ENCODE results near the gene MTR.

The MTR gene

GRCh38 chr1:236795035-236795756, at the start of gene MTR:
TSS of gene MTR (plus strand) at chr1:236795292. CDS start at chr1:236795704, 412 bp downstream.
- DNase-seq (ENCODE audit: low spot score), result peak; percentile 98

- DNase-seq (ENCODE audit: low spot score), result no peak
These were observed 48.3 kb upstream of the MTR start for GRCh38 chr1:236746785-236747184.

- DNase-seq (ENCODE audit: low spot score), result no peak
These were observed 47.6 kb upstream of the MTR start for GRCh38 chr1:236747311-236747985.

GRCh38 chr1:236748268-236748870, 46.7 kb upstream of the MTR start:
- no peak for DNase-seq (ENCODE audit: low spot score)

- DNase-seq (ENCODE audit: low spot score), result no peak
These were observed 44.2 kb upstream of the MTR start for GRCh38 chr1:236750928-236751327.

- no peak for DNase-seq (ENCODE audit: low spot score)
These were observed 43.7 kb upstream of the MTR start for GRCh38 chr1:236751385-236751784.

GRCh38 chr1:236751935-236752334, 43.2 kb upstream of the MTR start:
- no peak for DNase-seq (ENCODE audit: low spot score)

- peak; percentile 67 for DNase-seq (ENCODE audit: low spot score)
These were observed 41.6 kb upstream of the MTR start for GRCh38 chr1:236753516-236753915.

- peak; percentile 10 for DNase-seq (ENCODE audit: low spot score)
These were observed 41.1 kb upstream of the MTR start for GRCh38 chr1:236753964-236754363.

GRCh38 chr1:236754525-236755210, 40.4 kb upstream of the MTR start:
- DNase-seq (ENCODE audit: low spot score), result no peak

GRCh38 chr1:236757640-236758039, 37.5 kb upstream of the MTR start:
- no peak for DNase-seq (ENCODE audit: low spot score)

GRCh38 chr1:236759252-236759859, 35.7 kb upstream of the MTR start:
- peak; percentile 47 for DNase-seq (ENCODE audit: low spot score)

GRCh38 chr1:236760480-236760879, 34.6 kb upstream of the MTR start:
- no peak for DNase-seq (ENCODE audit: low spot score)

GRCh38 chr1:236760986-236761385, 34.1 kb upstream of the MTR start:
- no peak for DNase-seq (ENCODE audit: low spot score)

GRCh38 chr1:236761397-236762132, 33.5 kb upstream of the MTR start:
- no peak for DNase-seq (ENCODE audit: low spot score)

GRCh38 chr1:236762410-236762809, 32.7 kb upstream of the MTR start:
- peak; percentile 35 for DNase-seq (ENCODE audit: low spot score)

- no peak for DNase-seq (ENCODE audit: low spot score)
These were observed 29.3 kb upstream of the MTR start for GRCh38 chr1:236765831-236766230.

GRCh38 chr1:236766506-236766905, 28.6 kb upstream of the MTR start:
- DNase-seq (ENCODE audit: low spot score), result no peak

- DNase-seq (ENCODE audit: low spot score), result no peak
These were observed 27.8 kb upstream of the MTR start for GRCh38 chr1:236767276-236767675.

- DNase-seq (ENCODE audit: low spot score), result no peak
These were observed 26.5 kb upstream of the MTR start for GRCh38 chr1:236768601-236769000.

GRCh38 chr1:236773919-236774318, 21.2 kb upstream of the MTR start:
- DNase-seq (ENCODE audit: low spot score), result no peak

- DNase-seq (ENCODE audit: low spot score), result no peak
These were observed 20.2 kb upstream of the MTR start for GRCh38 chr1:236774926-236775325.

Measured in Ammon's horn (tissue), 1 donor.